Amniotic stem cell (primary cell): ENCODE measurements around the gene RHAG.
"Not testable (repeated sequence)": the region's sequence is repeated elsewhere in the genome, so short reads cannot be mapped to it uniquely, and the experiment has no call there.

Experiments used
- DNase-seq: peaks from one replicate; lab custom pipeline; 2025; lab: John Stamatoyannopoulos, UW

The RHAG gene

GRCh38 chr6:49636713-49637349 is at the start of gene RHAG:
Gene RHAG (minus strand): TSS chr6:49636839. CDS start chr6:49636812, 27 bp downstream.
- no peak for DNase-seq

GRCh38 chr6:49676671-49677281 is 40.1 kb upstream of the RHAG start:
- no peak for DNase-seq

GRCh38 chr6:49675816-49676215 is 39.2 kb upstream of the RHAG start:
- DNase-seq: no peak

- no peak for DNase-seq
Observed at GRCh38 chr6:49668083-49668511, 31.5 kb upstream of the RHAG start.

- DNase-seq: no peak
Observed at GRCh38 chr6:49666930-49667757, 30.5 kb upstream of the RHAG start.

- no peak for DNase-seq
Observed at GRCh38 chr6:49666480-49666879, 29.8 kb upstream of the RHAG start.

- DNase-seq: no peak
Observed at GRCh38 chr6:49664817-49665216, 28.2 kb upstream of the RHAG start.

GRCh38 chr6:49664054-49664453 is 27.4 kb upstream of the RHAG start:
- not testable (repeated sequence) for DNase-seq

GRCh38 chr6:49662892-49663261 is 26.2 kb upstream of the RHAG start:
- no peak for DNase-seq

- no peak for DNase-seq
Observed at GRCh38 chr6:49662231-49662891, 25.7 kb upstream of the RHAG start.

GRCh38 chr6:49653942-49654341 is 17.3 kb upstream of the RHAG start:
- DNase-seq: no peak

- no peak for DNase-seq
Observed at GRCh38 chr6:49653438-49653837, 16.8 kb upstream of the RHAG start.

GRCh38 chr6:49651239-49651638 is 14.6 kb upstream of the RHAG start:
- no peak for DNase-seq

- DNase-seq: no peak
Observed at GRCh38 chr6:49649988-49650387, 13.3 kb upstream of the RHAG start.

GRCh38 chr6:49648036-49648435 is 11.4 kb upstream of the RHAG start:
- no peak for DNase-seq

GRCh38 chr6:49647476-49647875 is 10.8 kb upstream of the RHAG start:
- no peak for DNase-seq

- no peak for DNase-seq
Observed at GRCh38 chr6:49646942-49647341, 10.3 kb upstream of the RHAG start.

GRCh38 chr6:49646130-49646824 is 9.6 kb upstream of the RHAG start:
- DNase-seq: no peak

GRCh38 chr6:49645139-49645538 is 8.5 kb upstream of the RHAG start:
- no peak for DNase-seq

- no peak for DNase-seq
Observed at GRCh38 chr6:49639177-49639817, 2.7 kb upstream of the RHAG start.

GRCh38 chr6:49637350-49637731 is 702 bp upstream of the RHAG start:
- no peak for DNase-seq
